Measurements from ENCODE around the gene UAP1.
"Not testable (repeated sequence)": the region's sequence is repeated elsewhere in the genome, so short reads cannot be mapped to it uniquely, and the experiment has no call there.

Gene UAP1

DNA sequence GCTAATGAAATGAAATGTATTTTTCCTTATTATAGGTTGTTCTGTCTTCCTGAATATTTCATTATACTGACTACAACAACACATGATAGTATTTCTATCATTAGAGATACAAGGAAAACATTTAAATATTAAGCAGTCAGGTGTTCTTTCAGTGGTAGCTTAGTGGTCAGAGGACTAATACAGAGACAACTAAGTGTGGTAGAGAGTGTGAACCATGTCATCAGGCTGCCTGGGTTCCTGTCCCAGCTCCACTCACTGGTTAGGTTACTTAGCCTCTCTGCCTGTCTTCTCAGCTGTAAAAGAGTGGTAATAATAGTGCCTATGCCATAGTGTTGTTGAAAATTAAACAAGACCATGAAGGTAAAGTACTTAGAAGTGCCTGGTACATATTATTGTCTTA, 3.9 kb downstream of the UAP1 start:
- no peak for DNase-seq (ENCODE audit: low read depth in 2 of 2)

- no peak for DNase-seq (ENCODE audit: low read depth in 2 of 2)
Measured at GRCh38 chr1:162566870-162567269, 5.3 kb downstream of the UAP1 start.

DNA sequence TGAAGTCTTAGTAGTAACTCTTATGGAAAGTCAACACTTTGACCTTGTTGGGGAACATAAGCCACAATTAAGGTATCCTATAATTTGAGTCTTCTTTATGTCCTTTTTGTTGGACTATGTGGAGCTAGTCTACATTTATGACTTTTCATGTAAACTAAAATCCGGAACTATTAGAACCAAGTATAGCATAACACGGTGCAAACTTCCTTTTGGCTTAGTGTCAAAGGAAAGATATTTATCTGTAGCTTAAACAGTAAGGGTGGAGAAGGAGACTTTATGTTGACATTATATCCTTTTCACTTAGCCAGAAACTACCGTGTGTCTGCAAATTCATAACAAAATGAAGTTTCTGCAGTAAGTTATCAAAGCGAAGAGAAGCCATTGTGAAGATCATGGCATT, 7.3 kb downstream of the UAP1 start:
- no peak for DNase-seq (ENCODE audit: low read depth in 2 of 2)

DNA sequence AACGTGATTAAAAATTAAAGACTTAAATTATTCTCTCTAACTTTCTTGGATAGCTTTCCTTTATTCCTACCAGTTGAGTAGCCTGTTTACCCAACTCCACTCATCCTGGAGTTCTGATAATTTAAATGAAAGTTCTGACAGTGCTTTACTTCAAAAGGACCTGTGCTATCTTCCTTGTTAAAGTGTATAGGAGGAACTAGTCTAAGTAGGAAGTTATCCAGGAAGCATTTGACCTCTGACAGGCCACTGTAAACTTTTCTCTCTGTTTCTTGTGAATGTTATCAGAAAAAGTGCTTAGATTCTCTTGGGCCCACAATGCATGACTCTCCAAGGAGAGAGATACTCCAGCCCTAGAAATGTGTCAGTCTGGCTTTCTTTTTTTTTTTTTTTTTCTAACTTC, 9.2 kb downstream of the UAP1 start:
- no peak for DNase-seq (ENCODE audit: low read depth in 2 of 2)

- not testable (repeated sequence) for DNase-seq (ENCODE audit: low read depth in 2 of 2)
Measured at GRCh38 chr1:162571121-162571520, 9.6 kb downstream of the UAP1 start.

- no peak for DNase-seq (ENCODE audit: low read depth in 2 of 2)
Measured at GRCh38 chr1:162571696-162572095, 10.2 kb downstream of the UAP1 start.

DNA sequence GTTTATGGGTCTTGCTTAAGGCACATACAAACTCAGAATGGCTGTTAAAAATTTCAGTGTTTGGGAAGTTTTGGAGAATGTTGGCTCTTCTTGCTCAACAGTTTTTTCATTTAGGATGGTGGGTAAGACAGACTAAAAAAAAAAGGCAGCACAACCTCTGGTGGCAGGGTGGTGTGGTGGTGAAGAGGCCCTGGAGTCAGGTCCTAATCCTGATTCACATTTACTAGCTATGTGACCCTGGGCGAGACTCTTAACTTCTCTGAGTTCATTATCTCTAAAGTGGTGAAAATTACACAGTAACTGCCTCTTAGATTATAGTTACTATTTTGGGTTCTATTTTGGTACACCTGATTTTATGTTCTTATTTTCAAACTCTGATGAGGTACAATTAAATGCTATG, 11.6 kb downstream of the UAP1 start:
- no peak for DNase-seq (ENCODE audit: low read depth in 2 of 2)

GRCh38 chr1:162578071-162578700, 16.7 kb downstream of the UAP1 start:
- DNase-seq (ENCODE audit: low read depth in 2 of 2), result no peak

DNA sequence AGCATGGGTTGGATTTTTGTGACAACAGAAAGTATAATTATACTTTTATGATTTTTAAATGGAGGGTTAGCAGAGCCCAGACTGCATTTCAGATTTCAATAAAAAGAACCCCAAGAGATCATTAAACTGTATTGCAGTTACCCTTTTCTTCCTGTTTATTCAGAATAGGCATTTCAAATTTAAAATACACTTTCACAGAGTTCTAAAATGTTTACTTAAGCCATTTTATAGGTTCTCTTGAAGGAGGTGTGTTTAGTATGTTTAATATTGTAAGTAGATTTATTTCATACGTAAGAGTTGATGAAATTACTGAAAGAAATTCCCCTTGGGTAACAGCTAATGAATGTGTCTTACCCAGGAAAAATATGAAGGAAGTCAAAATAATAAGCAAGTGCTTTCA, 17.4 kb downstream of the UAP1 start:
- DNase-seq (ENCODE audit: low read depth in 2 of 2), result no peak

DNA sequence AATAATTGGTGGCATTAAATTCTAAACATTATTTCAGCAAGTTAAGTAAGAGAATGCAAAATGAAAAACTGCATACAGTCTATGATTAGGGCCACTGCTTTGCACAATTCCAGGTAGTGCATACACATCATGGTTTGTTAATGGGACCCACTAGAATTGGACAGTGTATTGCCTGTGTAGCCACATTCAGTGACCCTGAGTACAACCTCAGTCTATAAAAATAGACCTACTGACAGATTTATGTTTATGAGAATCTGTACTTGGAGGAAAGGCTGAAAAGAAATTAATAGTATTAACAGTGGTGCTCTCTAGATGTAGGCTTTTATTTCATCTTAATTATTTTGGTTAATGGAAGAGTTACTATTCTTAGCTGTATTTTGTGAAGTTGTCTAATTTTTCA, 18.8 kb downstream of the UAP1 start:
- no peak for DNase-seq (ENCODE audit: low read depth in 2 of 2)

DNA sequence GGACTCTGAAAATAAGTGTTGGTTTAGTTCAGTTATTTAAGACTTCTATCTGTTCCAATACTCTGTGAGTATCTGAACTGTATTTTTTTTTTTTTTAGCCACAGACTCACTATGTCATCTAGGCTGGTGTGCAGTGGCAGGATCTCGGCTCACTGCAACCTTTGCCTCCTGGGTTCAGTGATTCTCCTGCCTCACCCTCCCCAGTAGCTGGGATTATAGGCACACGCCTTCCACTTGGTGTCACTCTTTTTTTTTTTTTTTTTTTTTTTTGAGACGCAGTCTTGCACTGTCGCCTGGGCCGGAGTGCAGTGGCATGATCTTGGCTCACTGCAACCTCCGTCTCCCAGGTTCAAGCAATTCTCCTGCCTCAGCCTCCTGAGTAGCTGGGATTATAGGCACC, 21.4 kb downstream of the UAP1 start:
- not testable (repeated sequence) for DNase-seq (ENCODE audit: low read depth in 2 of 2)

- DNase-seq (ENCODE audit: low read depth in 2 of 2), result not testable (repeated sequence)
Measured at GRCh38 chr1:162585101-162585500, 23.6 kb downstream of the UAP1 start.

DNA sequence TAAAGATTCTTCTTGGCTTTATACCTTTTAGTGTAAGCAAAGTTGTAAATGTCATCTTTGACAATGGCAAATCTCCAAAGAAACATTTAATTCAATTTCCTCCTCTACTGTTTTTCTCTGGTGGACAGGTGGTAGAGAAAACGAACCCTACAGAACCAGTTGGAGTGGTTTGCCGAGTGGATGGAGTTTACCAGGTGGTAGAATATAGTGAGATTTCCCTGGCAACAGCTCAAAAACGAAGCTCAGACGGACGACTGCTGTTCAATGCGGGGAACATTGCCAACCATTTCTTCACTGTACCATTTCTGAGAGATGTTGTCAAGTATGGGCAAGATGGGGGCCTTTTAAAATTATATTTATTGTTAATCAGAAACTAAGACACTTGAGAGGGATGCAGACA, 25.8 kb downstream of the UAP1 start:
- no peak for DNase-seq (ENCODE audit: low read depth in 2 of 2)

DNA sequence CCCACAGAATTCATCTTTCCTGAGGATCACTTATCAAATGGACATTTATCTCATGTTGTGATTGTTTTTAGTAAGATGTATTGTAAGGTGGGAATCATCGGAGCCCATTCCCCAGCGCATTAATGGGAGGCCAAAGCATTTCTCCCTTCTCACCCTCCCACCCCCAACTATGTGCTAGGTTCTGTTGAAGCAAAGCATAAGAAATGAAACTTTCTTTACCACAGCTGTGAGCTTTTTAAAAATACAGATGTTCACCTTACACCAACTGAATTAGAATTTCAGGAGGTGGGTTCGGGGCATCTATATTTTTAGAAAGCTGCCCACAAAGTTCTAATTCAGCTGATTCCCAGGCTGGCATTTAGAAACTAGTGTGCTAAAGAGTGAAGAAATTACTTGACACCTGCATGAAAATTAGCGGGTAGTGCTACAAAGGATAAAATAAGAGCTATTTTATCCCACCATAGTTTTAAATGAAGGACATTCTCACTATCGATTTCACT, 26.3 kb downstream of the UAP1 start:
- no peak for DNase-seq (ENCODE audit: low read depth in 2 of 2)

- no peak for DNase-seq (ENCODE audit: low read depth in 2 of 2)
Measured at GRCh38 chr1:162590101-162590500, 28.6 kb downstream of the UAP1 start.

DNA sequence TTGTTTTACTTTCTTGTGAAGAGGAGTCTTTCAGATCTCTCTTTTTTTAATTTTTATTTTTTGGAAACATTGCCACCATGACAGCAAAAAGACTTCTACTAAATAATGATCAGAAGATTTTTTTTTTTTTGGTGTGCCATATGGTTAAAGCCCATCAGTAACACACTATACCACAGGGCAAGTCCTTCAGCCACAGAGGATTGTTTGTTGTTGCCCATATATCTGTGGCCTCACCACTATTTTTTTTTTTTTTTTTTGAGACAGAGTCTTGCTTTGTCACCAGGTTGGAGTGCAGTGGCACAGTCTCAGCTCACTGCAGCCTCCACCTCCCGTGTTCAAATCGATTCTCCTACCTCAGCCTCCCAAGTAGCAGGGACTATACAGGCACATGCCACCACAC, 29.2 kb downstream of the UAP1 start:
- DNase-seq (ENCODE audit: low read depth in 2 of 2), result no peak

GRCh38 chr1:162596514-162597170, 35.1 kb downstream of the UAP1 start:
- DNase-seq (ENCODE audit: low read depth in 2 of 2), result no peak

GRCh38 chr1:162599451-162599850, 37.9 kb downstream of the UAP1 start:
- DNase-seq (ENCODE audit: low read depth in 2 of 2), result no peak

- not testable (repeated sequence) for DNase-seq (ENCODE audit: low read depth in 2 of 2)
Measured at GRCh38 chr1:162603117-162603516, 41.6 kb downstream of the UAP1 start.

GRCh38 chr1:162605225-162605927, 43.9 kb downstream of the UAP1 start:
- DNase-seq (ENCODE audit: low read depth in 2 of 2), result no peak

- DNase-seq (ENCODE audit: low read depth in 2 of 2), result no peak
Measured at GRCh38 chr1:162609306-162609705, 47.8 kb downstream of the UAP1 start.

DNA sequence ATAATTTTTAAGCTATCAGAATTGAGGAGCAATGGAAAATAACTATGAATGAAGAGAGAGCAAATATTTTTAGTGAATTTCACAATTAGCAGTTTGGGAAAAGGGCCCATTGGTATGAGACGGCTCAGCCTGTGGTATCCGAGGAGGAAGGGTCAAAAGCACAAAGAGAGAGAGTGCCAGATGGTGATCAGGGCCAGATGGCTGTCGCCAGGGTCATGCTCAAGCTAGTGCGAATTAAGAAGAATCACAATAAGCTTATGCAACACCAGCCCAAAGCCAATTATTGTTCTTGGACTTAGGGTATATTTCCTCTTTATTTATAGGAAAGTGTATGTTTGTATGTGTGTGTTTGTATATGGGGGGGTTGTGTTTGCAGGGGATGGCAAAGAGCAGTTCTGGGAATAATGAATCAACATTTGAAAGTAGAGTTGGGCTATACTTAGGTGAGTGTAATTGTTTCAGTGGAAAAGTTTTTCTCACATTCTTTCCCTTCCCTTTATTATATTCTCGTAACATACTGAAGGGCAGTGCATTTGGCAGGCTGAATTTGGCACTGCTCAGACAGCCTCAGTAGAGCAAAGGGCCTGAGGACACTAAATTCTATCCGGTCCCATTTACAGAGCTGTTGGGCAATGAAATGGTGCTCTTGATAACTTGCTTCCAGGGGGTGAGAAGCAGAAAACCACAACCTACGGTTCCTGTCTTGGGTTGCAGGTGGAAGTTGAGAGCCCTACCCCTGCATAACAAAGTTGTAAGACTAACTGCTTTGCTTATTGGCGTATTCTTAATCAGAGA, 51.3 kb downstream of the UAP1 start:
- DNase-seq (ENCODE audit: low read depth in 2 of 2), result no peak
